ENCODE measurements around the gene PNN. TPM values are rescaled to one million over a fixed set of nuclear protein-coding genes. Genes with fewer than 3 reads are reported as not detected.
"Not testable (repeated sequence)": the region's sequence is repeated elsewhere in the genome, so short reads cannot be mapped to it uniquely, and the experiment has no call there.

Gene PNN
- total RNA-seq, 1 donor from 2014 or later, result 78.1 TPM

- H3K4me2 ChIP-seq (ENCODE audit: low read length), result no peak overlapping the region
- no peak overlapping the region for H3K27ac Mint-ChIP-seq (ENCODE audit: unreplicated experiment)
- H3K4me1 ChIP-seq (ENCODE audit: insufficient read depth, low read length), result no peaks in the 10 kb centered on the region
- H3K9me3 ChIP-seq (ENCODE audit: insufficient read depth, low read depth, low read length), result no peaks in the 10 kb centered on the region
- H3K79me2 ChIP-seq (ENCODE audit: insufficient read depth, low read length), result no peaks in the 10 kb centered on the region
- H3K27me3 ChIP-seq (ENCODE audit: insufficient read depth, low read length), result no peaks in the 10 kb centered on the region
- FAIRE-seq (no peak), DNase-seq (ENCODE audit: low read depth) (no peak)
- H4K20me1 ChIP-seq (ENCODE audit: insufficient read depth, low read length), result no peaks in the 10 kb centered on the region
- H3K4me3 ChIP-seq (ENCODE audit: insufficient read depth, low read depth, low read length), result no peak overlapping the region
- H3K27ac ChIP-seq (ENCODE audit: low read depth, low read length), result no peak overlapping the region
- H3K4me3 Mint-ChIP-seq (ENCODE audit: unreplicated experiment), result no peak overlapping the region
- no peaks in the 10 kb centered on the region for H3K27me3 Mint-ChIP-seq (ENCODE audit: low read depth, unreplicated experiment)
- no peaks in the 10 kb centered on the region for H3K4me1 Mint-ChIP-seq (ENCODE audit: low read depth, unreplicated experiment)
- TF ChIP-seq CTCF (IDR thresholded peaks at IDR 0.05; ENCODE audit: insufficient read depth, low read depth, low read length) (no peak), EZH2 (IDR thresholded peaks at IDR 0.05; ENCODE audit: insufficient read depth, low read length) (no peak)
- H3K36me3 ChIP-seq (ENCODE audit: insufficient read depth, low read length), result peaks cover 3% of the 10 kb centered on the region
- H3K36me3 Mint-ChIP-seq (ENCODE audit: low read depth, unreplicated experiment), result peaks cover 18% of the 10 kb centered on the region
- H3K9me3 Mint-ChIP-seq (ENCODE audit: unreplicated experiment), result peaks cover 7% of the 10 kb centered on the region
- H3K9ac ChIP-seq (ENCODE audit: low read length), result no peak overlapping the region
- no peak overlapping the region for H2AFZ ChIP-seq (ENCODE audit: low read depth, low read length)
These were observed 34.9 kb upstream of the PNN start for GRCh38 chr14:39140170-39140569.

GRCh38 chr14:39141623-39142022 lies 33.4 kb upstream of the PNN start:
- H3K79me2 ChIP-seq (ENCODE audit: insufficient read depth, low read length); H3K9me3 ChIP-seq (ENCODE audit: insufficient read depth, low read depth, low read length); H3K4me1 Mint-ChIP-seq (ENCODE audit: low read depth, unreplicated experiment); H3K4me3 ChIP-seq (ENCODE audit: insufficient read depth, low read depth, low read length); H3K4me2 ChIP-seq (ENCODE audit: low read length); FAIRE-seq; H3K27ac Mint-ChIP-seq (ENCODE audit: unreplicated experiment); H3K36me3 ChIP-seq (ENCODE audit: insufficient read depth, low read length); H3K4me1 ChIP-seq (ENCODE audit: insufficient read depth, low read length); H3K27ac ChIP-seq (ENCODE audit: low read depth, low read length); H3K9ac ChIP-seq (ENCODE audit: low read length); H3K9me3 Mint-ChIP-seq (ENCODE audit: unreplicated experiment); H3K4me3 Mint-ChIP-seq (ENCODE audit: unreplicated experiment); H2AFZ ChIP-seq (ENCODE audit: low read depth, low read length); H3K27me3 Mint-ChIP-seq (ENCODE audit: low read depth, unreplicated experiment); DNase-seq (ENCODE audit: low read depth); H3K27me3 ChIP-seq (ENCODE audit: insufficient read depth, low read length); H4K20me1 ChIP-seq (ENCODE audit: insufficient read depth, low read length): not testable (repeated sequence)
- H3K36me3 Mint-ChIP-seq (ENCODE audit: low read depth, unreplicated experiment), result peaks cover 18% of the 10 kb centered on the region

GRCh38 chr14:39143226-39143625 lies 31.8 kb upstream of the PNN start:
- H2AFZ ChIP-seq (ENCODE audit: low read depth, low read length); H3K4me1 ChIP-seq (ENCODE audit: insufficient read depth, low read length); DNase-seq (ENCODE audit: low read depth); H4K20me1 ChIP-seq (ENCODE audit: insufficient read depth, low read length); H3K27ac Mint-ChIP-seq (ENCODE audit: unreplicated experiment); FAIRE-seq; H3K4me3 Mint-ChIP-seq (ENCODE audit: unreplicated experiment); H3K4me2 ChIP-seq (ENCODE audit: low read length); H3K36me3 ChIP-seq (ENCODE audit: insufficient read depth, low read length); H3K9me3 ChIP-seq (ENCODE audit: insufficient read depth, low read depth, low read length); H3K27me3 Mint-ChIP-seq (ENCODE audit: low read depth, unreplicated experiment); H3K9me3 Mint-ChIP-seq (ENCODE audit: unreplicated experiment); H3K27ac ChIP-seq (ENCODE audit: low read depth, low read length); H3K9ac ChIP-seq (ENCODE audit: low read length); H3K4me1 Mint-ChIP-seq (ENCODE audit: low read depth, unreplicated experiment); H3K79me2 ChIP-seq (ENCODE audit: insufficient read depth, low read length); H3K4me3 ChIP-seq (ENCODE audit: insufficient read depth, low read depth, low read length); H3K27me3 ChIP-seq (ENCODE audit: insufficient read depth, low read length): not testable (repeated sequence)
- H3K36me3 Mint-ChIP-seq (ENCODE audit: low read depth, unreplicated experiment), result peaks cover 24% of the 10 kb centered on the region

All from astrocyte (in vitro differentiated cells and primary cell).